NCI-H2081 (cell line): ENCODE results near the gene ABCA4.
"Not testable (repeated sequence)": the region's sequence is repeated elsewhere in the genome, so short reads cannot be mapped to it uniquely, and the experiment has no call there.

Source experiments
- DNase-seq, 2 experiments: peaks; one replicate each; lab custom pipeline; 2025; lab: John Stamatoyannopoulos, UW

ABCA4 gene

GRCh38 chr1:94120991-94121390 lies at the start of gene ABCA4:
Gene ABCA4 (minus strand): TSS chr1:94121148. CDS start chr1:94121045, 103 bp downstream.
- DNase-seq, result no peak

GRCh38 chr1:94169126-94169525 lies 48.2 kb upstream of the ABCA4 start:
- DNase-seq, result no peak

GRCh38 chr1:94165843-94166242 lies 44.9 kb upstream of the ABCA4 start:
- no peak for DNase-seq

GRCh38 chr1:94164885-94165284 lies 43.9 kb upstream of the ABCA4 start:
- DNase-seq, result not testable (repeated sequence)

GRCh38 chr1:94164121-94164520 lies 43.2 kb upstream of the ABCA4 start:
- not testable (repeated sequence) for DNase-seq

- DNase-seq, result not testable (repeated sequence)
Measured at GRCh38 chr1:94163249-94163648, 42.3 kb upstream of the ABCA4 start.

- no peak for DNase-seq
Measured at GRCh38 chr1:94160811-94161210, 39.9 kb upstream of the ABCA4 start.

GRCh38 chr1:94156096-94156625 lies 35.2 kb upstream of the ABCA4 start:
- no peak for DNase-seq

GRCh38 chr1:94154989-94155388 lies 34.0 kb upstream of the ABCA4 start:
- DNase-seq, result no peak

- DNase-seq, result no peak
Measured at GRCh38 chr1:94153133-94153532, 32.2 kb upstream of the ABCA4 start.

- not testable (repeated sequence) for DNase-seq
Measured at GRCh38 chr1:94149166-94149565, 28.2 kb upstream of the ABCA4 start.

- no peak for DNase-seq
Measured at GRCh38 chr1:94146273-94146672, 25.3 kb upstream of the ABCA4 start.

GRCh38 chr1:94144836-94145235 lies 23.9 kb upstream of the ABCA4 start:
- DNase-seq, result no peak

GRCh38 chr1:94143809-94144176 lies 22.8 kb upstream of the ABCA4 start:
- DNase-seq, result no peak

- DNase-seq, result no peak
Measured at GRCh38 chr1:94143173-94143808, 22.3 kb upstream of the ABCA4 start.

- DNase-seq, result no peak
Measured at GRCh38 chr1:94142583-94142982, 21.6 kb upstream of the ABCA4 start.

GRCh38 chr1:94142022-94142421 lies 21.1 kb upstream of the ABCA4 start:
- DNase-seq, result no peak

GRCh38 chr1:94132111-94132510 lies 11.2 kb upstream of the ABCA4 start:
- no peak for DNase-seq

GRCh38 chr1:94130851-94131595 lies 10.1 kb upstream of the ABCA4 start:
- no peak for DNase-seq

GRCh38 chr1:94126651-94127050 lies 5.7 kb upstream of the ABCA4 start:
- no peak for DNase-seq

GRCh38 chr1:94125551-94126514 lies 4.9 kb upstream of the ABCA4 start:
- DNase-seq, result no peak

GRCh38 chr1:94124538-94124937 lies 3.6 kb upstream of the ABCA4 start:
- no peak for DNase-seq
